ENCODE results near the gene SYNGR1.
"Not testable (repeated sequence)": the region's sequence is repeated elsewhere in the genome, so short reads cannot be mapped to it uniquely, and the experiment has no call there.

SYNGR1 gene

GRCh38 chr22:39350757-39351688 lies 1.2 kb downstream of the SYNGR1 start:
- DNase-seq (ENCODE audit: low spot score) = no peak

GRCh38 chr22:39351689-39352214 lies 2.0 kb downstream of the SYNGR1 start:
- DNase-seq (ENCODE audit: low spot score) = peak; percentile 62

GRCh38 chr22:39352306-39352891 lies 2.6 kb downstream of the SYNGR1 start:
- peak; percentile 53 for DNase-seq (ENCODE audit: low spot score)

- no peak for DNase-seq (ENCODE audit: low spot score)
Observed at GRCh38 chr22:39353346-39353745, 3.6 kb downstream of the SYNGR1 start.

GRCh38 chr22:39355080-39355479 lies 5.3 kb downstream of the SYNGR1 start:
- no peak for DNase-seq (ENCODE audit: low spot score)

- DNase-seq (ENCODE audit: low spot score) = not testable (repeated sequence)
Observed at GRCh38 chr22:39355805-39356204, 6.0 kb downstream of the SYNGR1 start.

- DNase-seq (ENCODE audit: low spot score) = no peak
Observed at GRCh38 chr22:39356464-39356863, 6.7 kb downstream of the SYNGR1 start.

- not testable (repeated sequence) for DNase-seq (ENCODE audit: low spot score)
Observed at GRCh38 chr22:39357110-39358108, 7.6 kb downstream of the SYNGR1 start.

GRCh38 chr22:39358197-39358596 lies 8.4 kb downstream of the SYNGR1 start:
- DNase-seq (ENCODE audit: low spot score) = not testable (repeated sequence)

GRCh38 chr22:39359659-39360195 lies 9.9 kb downstream of the SYNGR1 start:
- DNase-seq (ENCODE audit: low spot score) = no peak

- no peak for DNase-seq (ENCODE audit: low spot score)
Observed at GRCh38 chr22:39360242-39360641, 10.5 kb downstream of the SYNGR1 start.

- no peak for DNase-seq (ENCODE audit: low spot score)
Observed at GRCh38 chr22:39360674-39361413, 11.1 kb downstream of the SYNGR1 start.

GRCh38 chr22:39361496-39361895 lies 11.7 kb downstream of the SYNGR1 start:
- no peak for DNase-seq (ENCODE audit: low spot score)

- DNase-seq (ENCODE audit: low spot score) = no peak
Observed at GRCh38 chr22:39362271-39362670, 12.5 kb downstream of the SYNGR1 start.

GRCh38 chr22:39362932-39363331 lies 13.1 kb downstream of the SYNGR1 start:
- DNase-seq (ENCODE audit: low spot score) = no peak

- DNase-seq (ENCODE audit: low spot score) = no peak
Observed at GRCh38 chr22:39363751-39364515, 14.1 kb downstream of the SYNGR1 start.

GRCh38 chr22:39364714-39365491 lies 15.1 kb downstream of the SYNGR1 start:
- DNase-seq (ENCODE audit: low spot score) = no peak

GRCh38 chr22:39365492-39365780 lies 15.6 kb downstream of the SYNGR1 start:
- DNase-seq (ENCODE audit: low spot score) = no peak

- DNase-seq (ENCODE audit: low spot score) = no peak
Observed at GRCh38 chr22:39367035-39367434, 17.2 kb downstream of the SYNGR1 start.
